ENCODE measurements around the gene MTMR4. TPM values are rescaled to one million over a fixed set of nuclear protein-coding genes. Genes with fewer than 3 reads are reported as not detected.

Gene MTMR4
- total RNA-seq, 1 experiment from 2014 or later = 53.6 TPM

GRCh38 chr17:58447039-58447975 lies 67.1 kb downstream of the MTMR4 start:
- Histone ChIP-seq H3K27me3 (ENCODE audit: low read length) (no peaks in the 10 kb centered on the region), H3K36me3 (ENCODE audit: insufficient read depth, low read length) (no peaks in the 10 kb centered on the region), H3K4me2 (ENCODE audit: low read depth, low read length, poor library complexity, severe bottlenecking) (no peak overlapping the region), H3K4me1 (ENCODE audit: low read length) (no peaks in the 10 kb centered on the region), H3K27ac (ENCODE audit: low read length) (no peak overlapping the region), H3K4me3 (ENCODE audit: low read length) (no peak overlapping the region), H4K20me1 (ENCODE audit: insufficient read depth, low read depth, low read length) (no peaks in the 10 kb centered on the region), H2AFZ (ENCODE audit: low read length) (no peak overlapping the region), H3K9me3 (ENCODE audit: low read length) (no peaks in the 10 kb centered on the region), H3K9ac (ENCODE audit: low read length) (no peak overlapping the region), H3K9me2 (replicated peaks; ENCODE audit: insufficient read depth, low read length) (no peaks in the 10 kb centered on the region), H3K79me2 (ENCODE audit: low read length) (no peaks in the 10 kb centered on the region)
- DNase-seq = peak; percentile 93

GRCh38 chr17:58446086-58446485 lies 68.4 kb downstream of the MTMR4 start:
- H3K79me2 ChIP-seq (ENCODE audit: low read length) = no peaks in the 10 kb centered on the region
- no peak overlapping the region for H3K4me3 ChIP-seq (ENCODE audit: low read length)
- H3K9me3 ChIP-seq (ENCODE audit: low read length) = no peaks in the 10 kb centered on the region
- no peaks in the 10 kb centered on the region for H3K9me2 ChIP-seq (replicated peaks; ENCODE audit: insufficient read depth, low read length)
- no peak for DNase-seq
- no peaks in the 10 kb centered on the region for H3K36me3 ChIP-seq (ENCODE audit: insufficient read depth, low read length)
- no peak overlapping the region for H3K9ac ChIP-seq (ENCODE audit: low read length)
- H3K4me2 ChIP-seq (ENCODE audit: low read depth, low read length, poor library complexity, severe bottlenecking) = no peak overlapping the region
- no peaks in the 10 kb centered on the region for H3K27me3 ChIP-seq (ENCODE audit: low read length)
- no peak overlapping the region for H2AFZ ChIP-seq (ENCODE audit: low read length)
- H4K20me1 ChIP-seq (ENCODE audit: insufficient read depth, low read depth, low read length) = no peaks in the 10 kb centered on the region
- H3K27ac ChIP-seq (ENCODE audit: low read length) = no peak overlapping the region
- no peaks in the 10 kb centered on the region for H3K4me1 ChIP-seq (ENCODE audit: low read length)

Other genes starting within 250 kb of the MTMR4 start
- gene MPO, start 233.7 kb downstream of the MTMR4 start, total RNA-seq (2014; rRNA removed; shearing (Covaris generic); ENCODE audit: low replicate concordance) = not detected in 2 replicates
- 7.8 and 14.0 TPM in 2 replicates for gene TSPOAP1, start 185.8 kb downstream of the MTMR4 start, total RNA-seq (2014; rRNA removed; shearing (Covaris generic); ENCODE audit: low replicate concordance)
- 50.2 and 64.7 TPM in 2 replicates for gene SUPT4H1, start 162.4 kb downstream of the MTMR4 start, total RNA-seq (2014; rRNA removed; shearing (Covaris generic); ENCODE audit: low replicate concordance)
- gene RNF43, start 97.1 kb downstream of the MTMR4 start, total RNA-seq (2014; rRNA removed; shearing (Covaris generic); ENCODE audit: low replicate concordance) = not detected in 2 replicates
- 0.11 and 0.82 TPM in 2 replicates for gene HSF5, start 26.2 kb downstream of the MTMR4 start, total RNA-seq (2014; rRNA removed; shearing (Covaris generic); ENCODE audit: low replicate concordance)
- not detected in 2 replicates for gene TEX14, start 177.4 kb upstream of the MTMR4 start, total RNA-seq (2014; rRNA removed; shearing (Covaris generic); ENCODE audit: low replicate concordance)
- gene RAD51C, start 178.0 kb upstream of the MTMR4 start, total RNA-seq (2014; rRNA removed; shearing (Covaris generic); ENCODE audit: low replicate concordance) = 38.1 and 53.7 TPM in 2 replicates
- gene PPM1E, start 241.2 kb upstream of the MTMR4 start, total RNA-seq (2014; rRNA removed; shearing (Covaris generic); ENCODE audit: low replicate concordance) = 0.56 and 1.0 TPM in 2 replicates